WERI-Rb-1 (cell line): Measurements from ENCODE around the gene TMEM184A.
A peak's percentile ranks its signal among the peaks of the same experiment; 100 is the strongest.

Experiments
- DNase-seq: peaks from one replicate; pipeline ENCODE4 v3.0.0-alpha.2; 2020
- H3K27ac ChIP-seq: fragments of 250-450 bp; sonication (Bioruptor Pico); 2 replicates; pipeline ENCODE4 v1.5.1; 2020; ENCODE audit warnings: mild to moderate bottlenecking, moderate library complexity
- H3K27me3 ChIP-seq: fragments of 250-450 bp; sonication (Bioruptor Pico); 2 replicates; pipeline ENCODE4 v1.5.1; 2021; ENCODE audit warnings: mild to moderate bottlenecking, low read depth, moderate library complexity; ENCODE audit not compliant: insufficient read depth, severe bottlenecking
- H3K36me3 ChIP-seq: fragments of 250-450 bp; sonication (Bioruptor Pico); 2 replicates; pipeline ENCODE4 v1.5.1; 2020; ENCODE audit warnings: mild to moderate bottlenecking, moderate library complexity
- H3K4me3 ChIP-seq: 2 replicates; pipeline ENCODE4 v1.5.1; 2011; ENCODE audit warnings: low read depth, mild to moderate bottlenecking, control low read depth, low read length
- H3K9me3 ChIP-seq: fragments of 250-450 bp; sonication (Bioruptor Pico); 2 replicates; pipeline ENCODE4 v1.5.1; 2021; ENCODE audit warnings: mild to moderate bottlenecking, moderate library complexity; ENCODE audit not compliant: severe bottlenecking
- CTCF ChIP-seq: IDR thresholded peaks from 2 replicates; pipeline ENCODE4 v1.5.1; 2011; ENCODE audit warnings: low read depth, mild to moderate bottlenecking, control low read depth, inconsistent platforms, low read length

TMEM184A gene

GRCh38 chr7:1572111-1572822, 16.3 kb upstream of the TMEM184A start:
- no peak overlapping the region for H3K27ac ChIP-seq
- no peaks in the 10 kb centered on the region for H3K9me3 ChIP-seq
- no peak for DNase-seq
- no peaks in the 10 kb centered on the region for H3K27me3 ChIP-seq
- peaks cover 14% of the 10 kb centered on the region for H3K36me3 ChIP-seq
- no peak for TF ChIP-seq CTCF
- no peak overlapping the region for H3K4me3 ChIP-seq

- Histone ChIP-seq H3K36me3 (peaks cover 22% of the 10 kb centered on the region), H3K27ac (peak within 1 kb of the TSS; percentile 90), H3K9me3 (no peaks in the 10 kb centered on the region), H3K27me3 (no peaks in the 10 kb centered on the region), H3K4me3 (peak within 1 kb of the TSS; percentile 78)
- DNase-seq: peak; percentile 91
- TF ChIP-seq CTCF: 0 out of 2 replicates have a peak, but pooled peaks have one; percentile 37
Observed at GRCh38 chr7:1569833-1570632, 14.0 kb upstream of the TMEM184A start, which contains the start of gene PSMG3. Gene PSMG3, minus strand, starts transcription at chr7:1570032. Its CDS starts 693 bp downstream, at chr7:1569339.

- DNase-seq: no peak
- H3K4me3 ChIP-seq: peak overlapping the region; percentile 78
- H3K27ac ChIP-seq: peak overlapping the region; percentile 90
- TF ChIP-seq CTCF: no peak
- H3K9me3 ChIP-seq: no peaks in the 10 kb centered on the region
- H3K36me3 ChIP-seq: peaks cover 22% of the 10 kb centered on the region
- H3K27me3 ChIP-seq: no peaks in the 10 kb centered on the region
Observed at GRCh38 chr7:1569440-1569832, 13.4 kb upstream of the TMEM184A start.

- peak overlapping the region; percentile 90; the same call in 1 of the 2 replicates for H3K27ac ChIP-seq
- no peaks in the 10 kb centered on the region for H3K27me3 ChIP-seq
- H3K9me3 ChIP-seq: no peaks in the 10 kb centered on the region
- peaks cover 22% of the 10 kb centered on the region for H3K36me3 ChIP-seq
- DNase-seq: no peak
- TF ChIP-seq CTCF: no peak
- peak overlapping the region; percentile 78; the same call in 1 of the 2 replicates for H3K4me3 ChIP-seq
Observed at GRCh38 chr7:1569016-1569415, 13.0 kb upstream of the TMEM184A start.

- TF ChIP-seq CTCF: no peak
- Histone ChIP-seq H3K27me3 (no peaks in the 10 kb centered on the region), H3K36me3 (peaks cover 22% of the 10 kb centered on the region), H3K27ac (no peak overlapping the region), H3K9me3 (no peaks in the 10 kb centered on the region), H3K4me3 (no peak overlapping the region)
- DNase-seq: no peak
Observed at GRCh38 chr7:1567896-1568510, 12.0 kb upstream of the TMEM184A start.
